ENCODE measurements around the gene NOL11.
"Not testable (repeated sequence)": the region's sequence is repeated elsewhere in the genome, so short reads cannot be mapped to it uniquely, and the experiment has no call there.

Gene NOL11

DNA sequence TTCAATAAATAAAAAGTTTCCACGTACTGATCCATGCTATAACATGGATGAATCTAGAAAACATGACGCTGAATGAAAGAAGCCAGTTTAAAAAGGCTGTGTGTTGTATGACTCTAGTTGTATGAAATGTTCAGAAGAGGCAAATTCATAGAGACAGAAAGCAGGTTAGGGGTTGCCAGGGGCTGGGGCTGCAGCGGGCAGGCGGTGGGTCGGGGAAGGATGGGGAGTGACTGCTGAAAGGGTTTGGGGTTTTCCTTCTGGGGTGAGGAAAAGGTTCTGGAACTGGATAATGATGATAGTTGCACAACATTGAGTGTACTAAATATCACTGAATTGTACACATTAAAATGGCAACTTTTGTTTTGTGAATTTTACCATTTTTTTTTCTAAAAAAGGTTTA is 36.3 kb downstream of the NOL11 start:
- no peak for DNase-seq (ENCODE audit: low spot score)

DNA sequence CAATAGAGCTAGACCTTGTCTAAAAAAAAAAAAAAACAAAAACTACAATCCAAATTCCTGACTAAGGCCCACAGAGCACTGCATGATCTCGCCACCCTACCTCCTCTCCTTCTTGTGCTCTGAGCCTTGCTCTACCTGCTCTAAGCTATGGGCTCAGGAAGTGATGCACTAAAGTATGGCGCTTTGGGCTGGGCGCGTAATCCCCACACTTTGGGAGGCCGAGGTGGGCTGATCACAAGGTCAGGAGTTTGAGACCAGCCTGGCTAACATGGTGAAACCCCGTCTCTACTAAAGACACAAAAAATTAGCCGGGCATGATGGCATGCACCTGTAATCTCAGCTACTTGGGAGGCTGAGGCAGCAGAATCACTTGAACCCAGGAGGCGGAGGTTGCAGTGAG is 37.0 kb downstream of the NOL11 start:
- DNase-seq (ENCODE audit: low spot score), result not testable (repeated sequence)

DNA sequence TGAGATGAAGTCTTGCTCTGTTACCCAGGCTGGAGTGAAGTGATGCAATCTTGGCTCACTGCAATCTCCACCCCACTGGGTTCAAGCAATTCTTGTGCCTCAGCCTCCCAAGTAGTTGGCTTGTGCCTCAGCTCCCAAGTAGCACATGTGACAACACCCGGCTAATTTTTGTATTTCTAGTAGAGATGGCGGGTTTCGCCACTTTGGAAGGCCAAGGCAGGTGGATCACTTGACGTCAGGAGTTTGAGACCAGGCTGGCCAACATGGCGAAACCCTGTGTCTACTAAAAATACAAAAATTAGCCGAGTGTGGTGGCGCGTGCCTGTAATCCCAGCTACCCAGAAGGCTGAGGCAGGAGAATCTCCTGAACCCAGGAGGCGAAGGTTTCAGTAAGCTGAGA is 39.0 kb downstream of the NOL11 start:
- DNase-seq (ENCODE audit: low spot score), result not testable (repeated sequence)

DNA sequence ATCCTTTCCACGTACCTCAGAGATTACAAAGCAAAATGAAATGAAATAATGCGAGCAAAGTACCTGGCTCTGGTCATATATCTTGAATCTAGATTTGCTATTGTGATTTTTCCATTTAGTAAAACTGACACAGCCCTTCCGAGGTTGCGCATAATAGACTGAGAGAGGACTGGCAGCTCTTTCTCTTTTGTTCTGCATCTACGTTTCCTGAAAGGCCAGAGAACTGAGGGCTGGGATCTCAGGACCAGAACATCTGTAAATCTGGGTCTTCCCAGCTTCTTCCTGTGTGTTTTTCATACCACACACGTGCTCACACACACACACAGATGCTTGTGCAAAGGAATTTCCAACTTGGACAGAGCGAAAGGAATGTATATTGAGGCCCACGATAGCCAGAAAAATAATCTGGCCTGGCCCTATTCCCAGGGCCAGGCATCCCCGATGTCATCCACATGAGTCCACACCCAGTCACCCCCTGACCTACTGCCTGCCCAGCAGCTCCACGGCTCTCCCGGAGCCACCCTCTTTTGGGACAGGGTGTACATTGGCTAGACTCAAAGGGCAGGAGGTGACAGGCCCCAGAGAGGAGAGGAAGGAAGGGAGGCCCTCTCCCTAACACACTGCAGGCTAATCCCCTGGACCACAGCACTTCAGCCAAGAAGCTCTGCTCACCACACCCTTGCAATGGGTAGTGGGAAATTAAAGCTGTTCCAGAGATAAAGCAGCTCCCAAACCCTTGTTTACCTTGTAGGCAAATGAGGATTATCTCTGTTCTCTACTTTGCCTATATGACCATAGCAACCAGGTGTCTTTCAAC is 41.8 kb downstream of the NOL11 start:
- DNase-seq (ENCODE audit: low spot score), result no peak

DNA sequence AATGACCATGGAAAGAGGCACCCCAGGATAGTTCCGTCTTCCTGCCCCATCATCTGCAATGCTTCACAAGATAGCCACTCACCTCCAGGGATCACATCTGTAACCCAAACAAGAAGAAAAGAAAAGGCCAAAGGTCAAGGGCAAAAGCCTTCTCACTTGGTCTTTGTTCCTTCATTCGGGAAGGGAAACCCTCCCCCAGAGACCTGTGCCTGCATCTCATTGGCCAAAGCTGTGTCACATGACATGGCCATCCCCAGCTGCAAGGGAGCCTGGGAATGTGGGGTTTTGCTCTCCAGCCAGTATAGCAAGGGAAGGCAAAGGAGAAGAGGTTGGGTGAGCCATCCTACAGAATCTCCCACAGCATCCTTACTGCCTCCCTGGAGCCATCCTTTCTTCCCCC is 47.9 kb downstream of the NOL11 start:
- no peak for DNase-seq (ENCODE audit: low spot score)

DNA sequence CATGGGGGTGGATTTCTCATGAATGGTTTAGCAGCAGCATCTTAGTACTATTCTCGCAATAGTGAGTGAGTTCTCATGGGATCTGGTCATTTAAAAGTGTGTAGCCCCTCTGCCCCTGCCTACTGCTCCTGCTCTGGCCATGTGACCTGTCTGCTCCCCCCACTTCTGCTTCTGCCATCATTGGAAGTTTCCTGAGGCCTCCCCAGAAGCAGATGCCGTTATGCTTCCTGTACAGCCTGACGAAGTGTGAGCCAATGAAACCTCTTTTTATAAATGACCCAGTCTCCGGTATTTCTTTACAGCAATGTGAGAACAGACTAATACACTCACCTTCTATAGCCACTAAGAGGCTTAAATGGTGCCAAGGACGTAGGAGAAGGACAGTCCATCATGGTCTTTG is 51.5 kb downstream of the NOL11 start:
- no peak for DNase-seq (ENCODE audit: low spot score)

DNA sequence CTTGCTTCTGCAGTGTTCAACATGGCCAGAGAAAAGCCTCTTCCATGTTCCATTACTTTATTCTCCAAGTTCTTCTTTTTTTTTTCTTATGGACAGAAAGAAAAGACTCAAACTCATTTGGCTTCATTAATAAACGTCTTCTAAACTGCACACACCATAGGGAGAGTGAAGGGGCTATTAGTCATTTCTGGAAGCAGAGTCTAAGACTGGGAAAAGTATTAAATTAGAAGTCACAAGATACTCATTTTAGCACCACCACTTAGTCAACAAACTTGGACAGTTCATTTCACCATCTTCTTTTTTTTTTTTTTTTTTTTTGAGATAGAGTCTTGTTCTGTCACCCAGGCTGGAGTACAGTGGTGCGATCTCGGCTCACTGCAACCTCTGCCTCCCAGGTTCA is 52.8 kb downstream of the NOL11 start:
- DNase-seq (ENCODE audit: low spot score), result no peak

DNA sequence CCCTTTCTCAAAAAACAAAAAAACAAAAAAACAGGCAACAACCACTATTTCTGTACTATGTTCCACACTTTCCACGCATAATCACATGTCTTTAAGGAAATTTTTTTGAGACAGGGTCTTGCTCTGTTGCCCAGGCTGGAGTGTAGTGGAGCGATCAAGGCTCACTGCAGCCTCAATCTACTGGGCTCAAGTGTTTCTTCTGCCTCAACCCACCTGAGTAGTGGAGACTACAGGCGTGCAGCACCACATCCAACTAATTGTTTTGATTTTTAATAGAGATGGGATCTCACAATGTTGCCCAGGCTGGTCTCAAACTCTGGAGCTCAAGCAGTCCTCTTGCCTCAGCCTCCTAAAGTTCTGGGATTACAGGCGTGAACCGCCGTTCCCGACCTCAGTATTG is 54.9 kb downstream of the NOL11 start:
- DNase-seq (ENCODE audit: low spot score), result no peak

DNA sequence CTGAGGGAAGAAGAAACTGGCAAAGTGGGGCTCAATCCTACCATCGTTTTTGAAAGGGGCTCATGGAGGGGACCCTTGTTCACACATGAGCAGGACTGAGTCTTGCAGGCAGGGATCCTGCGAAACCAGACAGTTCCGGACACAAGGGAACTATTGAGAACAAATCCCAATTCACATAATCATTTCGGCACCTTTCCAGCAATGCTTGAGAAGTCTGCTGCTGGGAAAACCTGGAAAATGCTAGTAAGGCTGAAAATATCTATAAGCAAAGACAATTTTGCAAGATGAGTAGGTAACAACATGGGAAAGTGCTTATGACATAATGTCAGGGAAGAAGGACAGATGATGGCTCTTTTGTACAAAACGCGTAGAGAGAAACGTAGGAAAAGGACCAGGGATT is 55.5 kb downstream of the NOL11 start:
- DNase-seq (ENCODE audit: low spot score), result no peak

DNA sequence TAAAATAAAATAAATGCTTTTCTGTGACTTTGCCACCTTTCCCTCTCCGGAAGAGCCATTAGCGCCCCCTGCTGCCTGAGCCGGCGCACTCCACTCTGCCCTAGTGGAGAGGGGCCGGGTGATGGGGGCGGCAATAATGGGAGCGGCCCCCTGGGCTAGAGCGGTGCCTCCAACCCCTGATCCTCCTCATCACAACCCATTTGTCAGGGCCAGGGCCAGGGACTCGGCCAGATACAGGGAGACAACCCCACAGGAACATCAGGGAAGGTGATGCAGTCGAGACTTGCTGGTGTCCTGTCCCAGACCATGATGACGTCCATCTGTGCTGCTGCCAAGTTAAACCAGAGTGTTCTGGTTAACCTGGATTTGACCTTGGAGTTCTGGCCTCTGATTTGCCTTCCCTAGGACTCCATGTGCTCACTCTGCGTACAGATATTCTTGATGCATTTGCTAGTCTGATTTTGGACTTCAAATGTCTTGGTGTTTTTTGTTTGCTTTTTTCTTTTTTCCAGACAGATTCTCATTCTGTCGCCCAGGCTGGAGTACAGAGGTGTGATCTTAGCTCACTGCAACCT is 61.4 kb downstream of the NOL11 start:
- DNase-seq (ENCODE audit: low spot score), result peak; percentile 13

DNA sequence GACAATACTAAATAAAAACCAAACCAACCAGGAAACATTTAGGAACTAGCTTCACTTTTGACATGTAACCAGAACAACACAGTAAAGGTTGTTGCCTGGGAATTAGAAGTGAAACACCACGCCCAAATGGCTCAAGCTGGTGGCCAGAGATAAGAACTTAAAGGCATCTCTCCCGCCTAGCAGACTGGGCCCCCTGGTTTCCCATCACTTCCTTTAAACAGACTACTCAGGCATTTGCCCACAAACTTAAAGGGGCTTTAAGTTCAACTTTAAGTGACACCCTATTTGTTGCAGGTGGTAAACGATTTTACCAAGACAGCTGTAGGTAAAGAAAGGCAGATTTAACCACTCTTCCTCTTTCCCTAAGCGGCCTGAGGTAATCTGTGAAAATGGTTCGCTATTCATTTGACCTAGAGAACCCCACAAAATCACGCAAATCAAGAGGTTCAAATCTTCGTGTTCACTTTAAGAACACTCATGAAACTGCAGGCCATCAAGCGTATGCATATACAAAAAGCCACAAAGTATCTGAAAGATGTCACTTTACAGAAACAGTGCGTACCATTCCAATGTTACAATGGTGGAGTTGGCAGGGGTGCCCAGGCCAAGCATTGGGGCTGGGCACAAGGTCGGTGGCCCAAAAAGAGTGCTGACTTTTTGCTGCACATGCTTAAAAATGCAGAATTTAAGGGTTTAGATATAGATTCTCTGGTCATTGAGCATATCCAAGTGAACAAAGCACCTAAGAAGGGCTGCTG is 66.8 kb downstream of the NOL11 start:
- DNase-seq (ENCODE audit: low spot score), result no peak

DNA sequence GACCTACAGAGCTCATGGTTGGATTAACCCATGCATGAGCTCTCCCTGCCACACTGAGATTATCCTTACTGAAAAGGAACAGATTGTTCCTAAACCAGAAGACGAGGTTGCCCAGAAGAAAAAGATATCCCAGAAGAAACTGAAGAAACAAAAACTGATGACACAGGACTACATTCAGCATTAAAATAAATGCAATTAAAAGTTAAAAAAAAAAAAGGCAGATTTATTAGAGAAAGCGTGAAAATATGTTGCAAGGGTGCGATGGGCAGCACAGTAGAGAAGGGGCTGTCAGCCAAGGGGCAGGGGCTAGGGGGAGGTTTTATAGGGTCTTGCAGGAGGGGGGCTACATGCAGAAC is 67.4 kb downstream of the NOL11 start:
- no peak for DNase-seq (ENCODE audit: low spot score)

DNA sequence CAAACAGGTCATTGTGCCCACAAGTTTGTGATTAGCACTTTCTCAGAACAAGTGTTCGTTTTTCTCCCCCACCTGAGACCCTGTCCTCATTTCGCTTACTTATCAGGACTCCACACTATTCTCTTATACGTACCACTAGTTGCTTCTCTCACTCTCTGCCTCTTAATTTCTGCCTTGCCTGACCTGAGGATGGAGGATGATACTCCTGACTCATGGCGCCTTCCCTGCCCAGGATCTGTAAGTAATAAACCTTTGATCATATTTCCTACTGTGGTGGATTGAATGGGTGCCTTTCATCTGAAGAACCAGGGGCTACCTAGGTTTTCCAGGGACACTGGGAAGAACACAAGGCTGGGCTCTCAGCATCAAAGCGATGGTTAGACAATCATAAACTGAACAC is 67.8 kb downstream of the NOL11 start:
- no peak for DNase-seq (ENCODE audit: low spot score)

Data from RKO (cell line).